ENCODE data around the gene TBC1D13.

GRCh38 chr9:128770286-128771030 lies 16.6 kb upstream of the TBC1D13 start:
- TF ChIP-seq ELF4 (CRISPR knock-in tag; IDR thresholded peaks at IDR 0.05; ENCODE audit: low read depth) = no peak
- no peak for TF ChIP-seq CTCF (IDR thresholded peaks at IDR 0.05)
- no peak for TF ChIP-seq USF2 (CRISPR knock-in tag; IDR thresholded peaks at IDR 0.05)
- no peak for TF ChIP-seq ZNF232 (CRISPR knock-in tag; IDR thresholded peaks at IDR 0.05)
- TF ChIP-seq ATF3 (CRISPR knock-in tag; conservative IDR thresholded peaks at IDR 0.05) = no peak
- no peak for TF ChIP-seq NR2C2 (CRISPR knock-in tag; IDR thresholded peaks at IDR 0.05)
- TF ChIP-seq TEAD4 (CRISPR knock-in tag; IDR thresholded peaks at IDR 0.05) = no peak
- no peak for TF ChIP-seq SP1 (CRISPR knock-in tag; conservative IDR thresholded peaks at IDR 0.05)
- no peak for TF ChIP-seq OVOL2 (CRISPR knock-in tag; IDR thresholded peaks at IDR 0.05; ENCODE audit: borderline replicate concordance)

All from WTC11 (cell line).